ENCODE results near the gene GPR161.

GPR161 gene

DNA sequence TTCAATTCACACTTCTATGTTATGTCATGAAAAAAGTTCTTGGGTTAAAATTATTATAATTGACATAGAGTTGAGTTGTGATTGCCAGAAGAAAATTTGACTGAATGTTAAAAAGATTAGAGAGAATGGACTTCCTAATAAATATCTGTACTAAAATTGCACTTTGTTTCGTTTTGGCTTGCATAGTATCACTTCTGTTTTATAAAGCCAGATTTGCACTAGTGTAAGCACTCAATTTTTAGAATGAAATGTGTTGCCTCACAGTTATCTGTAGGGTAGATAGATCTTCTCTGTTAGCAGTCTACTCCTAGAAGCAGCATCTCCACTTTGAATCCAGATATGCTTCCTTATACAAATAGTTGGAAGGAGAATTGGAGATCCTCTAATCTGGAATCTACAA is 104.7 kb downstream of the GPR161 start:
- Histone ChIP-seq H4K12ac (ENCODE audit: low read depth, low read length) (no peak overlapping the region), H2BK5ac (ENCODE audit: low read depth, low read length, poor library complexity) (no peak overlapping the region), H3K4me1 (ENCODE audit: control insufficient read depth in 1 of 2, insufficient read depth in 2 of 2, low read length in 2 of 2) (no peaks in the 10 kb centered on the region), H3K79me2 (ENCODE audit: control insufficient read depth, insufficient read depth, low read length, poor library complexity) (no peaks in the 10 kb centered on the region), H3K14ac (ENCODE audit: low read length) (no peak overlapping the region), H3K9me3 (ENCODE audit: insufficient read depth, low read depth, low read length) (no peaks in the 10 kb centered on the region), H3K79me1 (ENCODE audit: low read length) (no peaks in the 10 kb centered on the region), H2AFZ (ENCODE audit: insufficient read depth, low read length, poor library complexity) (no peak overlapping the region), H2AK5ac (ENCODE audit: low read length) (no peak overlapping the region), H3K27me3 (ENCODE audit: insufficient read depth, low read length) (no peaks in the 10 kb centered on the region), H3K4ac (ENCODE audit: low read depth, low read length) (no peak overlapping the region), H3K4me2 (ENCODE audit: low read length) (no peak overlapping the region), H4K8ac (ENCODE audit: low read depth, low read length) (no peak overlapping the region), H3K23ac (ENCODE audit: low read length) (no peak overlapping the region), H3K27ac (ENCODE audit: low read depth, low read length) (no peak overlapping the region), H3K18ac (ENCODE audit: low read length) (no peak overlapping the region), H3K36me3 (ENCODE audit: control insufficient read depth in 1 of 2, insufficient read depth in 2 of 2, low read length in 2 of 2) (peaks cover 3 to 6% of the 10 kb centered on the region in 2 experiments), H2BK120ac (ENCODE audit: insufficient read depth, low read length, poor library complexity) (no peak overlapping the region), H4K91ac (ENCODE audit: low read depth, low read length) (no peak overlapping the region), H3K4me3 (ENCODE audit: low read depth, low read length) (no peak overlapping the region), H3K9ac (ENCODE audit: low read length) (no peak overlapping the region), H2BK12ac (ENCODE audit: low read length) (no peak overlapping the region)
- no CpG with 5 or more reads among the region's 1 CpG for WGBS (ENCODE audit: extremely low coverage, insufficient coverage, insufficient read length)
- no peak for DNase-seq

DNA sequence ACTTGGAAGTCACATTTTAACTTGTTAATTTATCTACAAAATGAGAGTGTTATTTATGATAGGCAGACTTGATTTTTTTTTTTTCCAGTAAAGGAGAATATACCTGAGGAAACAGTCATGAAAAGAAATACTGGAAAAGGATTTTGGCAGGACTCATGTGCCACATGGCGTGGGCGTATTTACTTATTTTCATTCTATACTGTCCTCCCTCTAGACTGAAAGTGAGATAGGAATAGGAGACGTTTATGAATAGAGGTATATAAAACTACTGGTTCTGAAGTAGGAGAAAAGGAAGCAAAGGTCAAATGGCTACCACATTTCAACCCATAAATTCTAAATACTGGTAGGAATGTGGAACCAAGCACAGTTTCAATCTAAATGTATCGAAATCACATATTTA is 105.1 kb downstream of the GPR161 start:
- no peak overlapping the region for H3K4ac ChIP-seq (ENCODE audit: low read depth, low read length)
- H2AK5ac ChIP-seq (ENCODE audit: low read length): no peak overlapping the region
- peaks cover 3 to 6% of the 10 kb centered on the region in 2 experiments for H3K36me3 ChIP-seq (ENCODE audit: control insufficient read depth in 1 of 2, insufficient read depth in 2 of 2, low read length in 2 of 2)
- no peak overlapping the region for H3K14ac ChIP-seq (ENCODE audit: low read length)
- no peak overlapping the region for H2BK120ac ChIP-seq (ENCODE audit: insufficient read depth, low read length, poor library complexity)
- no peaks in the 10 kb centered on the region for H3K4me1 ChIP-seq (ENCODE audit: control insufficient read depth in 1 of 2, insufficient read depth in 2 of 2, low read length in 2 of 2)
- H2BK12ac ChIP-seq (ENCODE audit: low read length): no peak overlapping the region
- H3K9ac ChIP-seq (ENCODE audit: low read length): no peak overlapping the region
- no peaks in the 10 kb centered on the region for H3K79me2 ChIP-seq (ENCODE audit: control insufficient read depth, insufficient read depth, low read length, poor library complexity)
- no peak overlapping the region for H3K27ac ChIP-seq (ENCODE audit: low read depth, low read length)
- no CpG with 5 or more reads among the region's 4 CpGs for WGBS (ENCODE audit: extremely low coverage, insufficient coverage, insufficient read length)
- no peaks in the 10 kb centered on the region for H3K27me3 ChIP-seq (ENCODE audit: insufficient read depth, low read length)
- H3K4me2 ChIP-seq (ENCODE audit: low read length): no peak overlapping the region
- H2AFZ ChIP-seq (ENCODE audit: insufficient read depth, low read length, poor library complexity): no peak overlapping the region
- H3K79me1 ChIP-seq (ENCODE audit: low read length): no peaks in the 10 kb centered on the region
- no peak overlapping the region for H4K12ac ChIP-seq (ENCODE audit: low read depth, low read length)
- no peak overlapping the region for H4K8ac ChIP-seq (ENCODE audit: low read depth, low read length)
- DNase-seq: no peak
- H3K18ac ChIP-seq (ENCODE audit: low read length): no peak overlapping the region
- no peaks in the 10 kb centered on the region for H3K9me3 ChIP-seq (ENCODE audit: insufficient read depth, low read depth, low read length)
- H3K4me3 ChIP-seq (ENCODE audit: low read depth, low read length): no peak overlapping the region
- H3K23ac ChIP-seq (ENCODE audit: low read length): no peak overlapping the region
- no peak overlapping the region for H4K91ac ChIP-seq (ENCODE audit: low read depth, low read length)
- no peak overlapping the region for H2BK5ac ChIP-seq (ENCODE audit: low read depth, low read length, poor library complexity)

DNA sequence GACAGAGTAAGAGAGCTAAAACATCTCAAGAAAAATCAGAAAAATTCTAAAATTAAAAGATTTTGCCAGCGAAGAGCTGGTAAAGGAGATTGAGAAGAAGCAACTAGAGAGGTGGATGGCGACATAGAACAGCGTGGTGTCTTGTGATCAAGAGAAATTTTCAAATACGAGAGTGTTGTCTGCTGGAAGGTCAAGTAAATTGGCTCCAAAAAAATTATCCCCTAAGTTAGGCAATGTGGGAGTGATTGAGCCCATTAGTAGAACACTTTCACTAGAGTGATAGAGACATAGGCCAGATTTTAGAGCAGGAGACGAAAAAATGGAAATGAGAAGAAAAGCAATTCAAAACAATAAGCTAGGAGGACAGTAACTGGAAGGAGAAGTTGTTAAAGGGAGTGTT is 105.5 kb downstream of the GPR161 start:
- Histone ChIP-seq H3K18ac (ENCODE audit: low read length) (no peak overlapping the region), H3K4me1 (ENCODE audit: control insufficient read depth in 1 of 2, insufficient read depth in 2 of 2, low read length in 2 of 2) (no peaks in the 10 kb centered on the region), H3K79me1 (ENCODE audit: low read length) (no peaks in the 10 kb centered on the region), H3K23ac (ENCODE audit: low read length) (no peak overlapping the region), H2BK5ac (ENCODE audit: low read depth, low read length, poor library complexity) (no peak overlapping the region), H3K4me3 (ENCODE audit: low read depth, low read length) (no peak overlapping the region), H2AK5ac (ENCODE audit: low read length) (no peak overlapping the region), H3K27ac (ENCODE audit: low read depth, low read length) (no peak overlapping the region), H3K14ac (ENCODE audit: low read length) (no peak overlapping the region), H3K36me3 (ENCODE audit: control insufficient read depth in 1 of 2, insufficient read depth in 2 of 2, low read length in 2 of 2) (peaks cover 3 to 6% of the 10 kb centered on the region in 2 experiments), H3K4ac (ENCODE audit: low read depth, low read length) (no peak overlapping the region), H3K9ac (ENCODE audit: low read length) (no peak overlapping the region), H2BK120ac (ENCODE audit: insufficient read depth, low read length, poor library complexity) (no peak overlapping the region), H4K12ac (ENCODE audit: low read depth, low read length) (no peak overlapping the region), H3K9me3 (ENCODE audit: insufficient read depth, low read depth, low read length) (no peaks in the 10 kb centered on the region), H3K4me2 (ENCODE audit: low read length) (no peak overlapping the region), H4K8ac (ENCODE audit: low read depth, low read length) (no peak overlapping the region), H3K79me2 (ENCODE audit: control insufficient read depth, insufficient read depth, low read length, poor library complexity) (no peaks in the 10 kb centered on the region), H4K91ac (ENCODE audit: low read depth, low read length) (no peak overlapping the region), H3K27me3 (ENCODE audit: insufficient read depth, low read length) (no peaks in the 10 kb centered on the region), H2AFZ (ENCODE audit: insufficient read depth, low read length, poor library complexity) (no peak overlapping the region), H2BK12ac (ENCODE audit: low read length) (no peak overlapping the region)
- WGBS (ENCODE audit: extremely low coverage, insufficient coverage, insufficient read length): no CpG with 5 or more reads among the region's 5 CpGs
- no peak for DNase-seq

All from trophoblast cell (in vitro differentiated cells and primary cell).